HG02885 (cell line): ENCODE data around the gene SFXN3.

Experiments
- ATAC-seq: cut with Tn5 transposase; IDR thresholded peaks from one replicate; pipeline ENCODE4 v1.9.1; 2021; ENCODE audit warnings: mild to moderate bottlenecking; ENCODE audit not compliant: unreplicated experiment, poor library complexity

SFXN3 gene

DNA sequence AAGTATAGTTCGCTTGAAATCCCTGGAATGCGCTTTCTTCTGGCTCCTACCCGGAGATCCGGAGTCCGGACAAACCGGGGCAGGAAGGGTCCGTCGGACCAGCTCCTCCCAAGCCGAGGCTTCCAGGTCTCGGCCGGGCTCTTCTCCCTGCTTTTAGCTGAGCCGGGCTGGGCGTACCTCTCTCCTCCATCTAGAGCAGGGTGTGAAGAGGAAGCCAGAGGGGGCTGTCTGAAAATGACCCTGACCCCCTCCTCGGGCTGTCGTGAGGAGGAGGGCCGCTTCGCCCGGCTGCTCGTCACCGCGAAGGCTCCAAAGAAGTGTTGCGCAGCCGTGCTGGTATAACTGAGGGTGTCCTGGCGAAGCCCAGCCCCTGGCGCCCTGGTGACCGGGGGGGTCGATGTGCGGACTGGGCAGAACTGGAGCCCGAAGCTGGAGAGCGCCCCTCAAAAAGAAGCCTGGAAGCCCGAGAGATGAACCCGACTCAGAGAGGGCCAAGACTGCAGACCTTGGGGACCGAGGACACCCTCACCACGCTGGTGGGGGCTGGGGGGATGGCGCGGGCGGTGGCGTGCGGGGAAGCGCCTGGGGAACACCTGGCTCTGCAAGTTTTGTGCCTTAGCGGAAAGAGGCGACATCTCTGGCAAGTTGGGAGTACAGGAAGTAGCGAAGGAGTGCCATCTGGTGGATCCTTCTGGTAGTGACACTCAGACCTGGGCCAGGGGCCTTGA lies 36.5 kb downstream of the SFXN3 start:
- peak; percentile 56 for ATAC-seq

DNA sequence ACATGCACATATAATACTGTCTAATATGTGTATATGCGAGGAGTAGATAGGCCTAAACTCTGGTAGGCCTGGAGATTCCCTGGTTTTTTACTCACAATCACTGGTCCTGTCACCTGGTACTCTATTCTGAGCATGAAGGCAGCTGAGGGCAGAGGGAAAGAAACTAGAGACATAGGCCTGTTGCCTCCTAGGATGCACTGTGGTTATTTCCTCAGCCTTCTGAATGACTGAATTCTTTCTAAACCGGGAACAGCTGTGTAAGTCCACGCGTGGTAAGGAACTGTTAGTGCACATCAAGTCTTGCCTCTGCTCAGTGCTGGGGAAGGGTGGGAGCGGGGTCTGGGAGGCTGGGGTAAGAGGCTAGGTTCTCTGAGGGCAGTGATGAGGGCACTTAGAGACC lies 38.4 kb downstream of the SFXN3 start:
- ATAC-seq, result no peak

DNA sequence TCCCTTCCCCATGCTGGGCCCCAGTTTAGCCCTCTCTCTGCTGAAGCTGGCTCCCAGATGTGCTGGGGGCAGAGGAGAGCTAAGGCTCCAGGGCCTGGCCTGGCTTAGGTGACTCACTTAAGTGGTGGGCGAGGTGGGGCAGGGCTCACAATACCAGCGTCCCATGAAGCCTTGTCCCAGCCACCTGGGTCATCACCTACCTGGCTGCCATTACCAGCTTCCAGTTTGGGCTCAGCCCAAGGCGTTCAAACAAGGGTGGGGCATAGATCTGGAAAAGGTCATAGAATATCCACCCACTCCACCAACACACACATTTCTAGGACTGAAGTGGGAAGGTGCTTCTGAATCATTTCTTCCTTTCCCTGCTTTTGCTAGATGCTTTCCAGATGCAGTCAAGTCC lies 39.1 kb downstream of the SFXN3 start:
- ATAC-seq, result no peak

DNA sequence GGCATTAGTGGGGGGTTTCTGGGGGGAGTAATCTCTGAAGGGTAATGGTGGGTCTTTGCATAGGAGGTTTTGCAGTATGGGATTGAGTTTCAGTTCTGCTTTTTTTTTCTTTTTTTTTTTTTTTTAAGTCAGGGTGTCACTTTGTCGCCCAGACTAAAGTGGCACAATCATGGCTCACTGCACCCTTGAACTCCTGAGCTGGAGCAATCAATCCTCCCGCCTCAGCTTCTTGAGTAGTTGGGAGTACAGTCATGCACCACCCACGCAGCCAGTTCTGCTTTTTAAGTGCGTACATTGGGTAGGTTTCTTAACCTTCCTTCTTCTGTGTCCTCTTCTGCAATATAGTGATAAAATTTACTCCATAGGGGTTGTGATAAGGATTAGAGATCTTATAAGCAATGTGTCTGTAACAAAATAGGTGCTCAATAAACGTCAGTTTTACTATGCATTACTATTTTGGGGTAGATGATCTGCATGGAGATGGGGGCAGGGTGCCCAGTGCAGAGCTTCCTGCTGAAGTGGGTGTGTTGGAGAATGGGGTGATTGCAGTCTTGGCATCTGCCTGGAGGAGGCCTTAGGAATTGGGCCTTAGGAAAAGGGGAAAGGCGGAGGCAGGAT lies 40.3 kb downstream of the SFXN3 start:
- no peak for ATAC-seq

DNA sequence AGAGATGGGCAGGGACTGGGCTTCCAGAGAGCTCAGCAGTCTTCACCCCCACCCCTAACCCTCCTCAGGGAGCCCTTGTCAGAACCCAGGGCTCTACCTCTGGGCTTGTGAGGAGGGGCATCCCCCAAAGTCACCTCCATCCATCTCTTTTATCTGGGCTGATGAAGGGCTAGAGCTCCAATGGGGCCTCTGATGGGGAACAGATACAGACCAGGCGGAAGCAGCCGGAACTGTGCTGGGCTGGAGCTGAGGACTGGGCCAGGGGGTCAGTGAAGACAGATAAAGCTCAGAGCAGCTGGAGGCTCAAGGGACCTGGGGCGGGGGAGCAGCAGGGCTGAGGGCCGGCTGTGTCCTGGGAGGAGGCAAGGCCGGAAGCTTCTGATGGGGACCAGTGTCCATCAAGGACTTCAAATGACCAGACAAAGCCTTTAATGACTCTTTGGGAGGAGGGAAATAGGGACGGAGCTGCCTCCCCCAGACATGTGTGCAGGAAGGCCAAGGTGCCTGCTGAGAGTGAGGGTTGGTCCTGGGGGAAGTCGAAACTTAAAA lies 40.9 kb downstream of the SFXN3 start:
- no peak for ATAC-seq

DNA sequence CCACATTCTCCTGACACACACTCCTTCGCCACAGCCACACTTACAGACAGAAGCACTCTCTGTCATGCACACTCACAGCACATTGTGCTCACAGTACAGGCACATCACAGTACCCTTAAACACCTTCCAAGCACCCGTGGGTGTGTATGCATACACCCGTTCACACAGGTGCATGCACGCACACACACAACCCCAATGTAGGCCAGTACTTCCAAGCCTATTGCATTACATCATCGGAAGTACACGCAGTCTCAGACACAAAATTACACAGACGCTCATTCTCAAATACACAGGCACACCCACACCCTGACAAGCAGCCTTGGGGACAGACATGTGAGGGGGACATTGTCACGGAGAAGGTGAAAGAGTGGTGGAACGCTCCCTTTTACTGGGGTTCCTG lies 41.9 kb downstream of the SFXN3 start:
- no peak for ATAC-seq

DNA sequence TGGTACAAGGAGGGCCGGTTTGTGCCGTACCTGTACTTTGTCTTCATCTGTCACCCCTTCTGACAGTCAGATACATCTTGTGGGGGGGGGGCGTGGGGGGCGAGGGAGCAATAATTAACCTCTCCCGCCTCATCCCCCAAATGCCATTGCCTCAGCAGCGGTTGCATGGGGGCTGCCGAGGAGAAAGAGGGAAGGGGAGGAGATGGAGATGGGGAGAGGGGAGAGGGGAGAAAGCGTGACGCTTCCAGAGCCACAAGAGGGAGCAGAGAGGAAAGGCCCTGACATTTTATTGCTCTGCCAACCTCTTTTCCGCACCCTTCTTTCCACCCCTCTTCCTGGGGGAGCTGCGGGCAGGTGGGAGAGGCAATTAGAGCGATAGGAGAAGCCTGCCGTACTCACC lies 42.6 kb downstream of the SFXN3 start:
- ATAC-seq, result no peak

DNA sequence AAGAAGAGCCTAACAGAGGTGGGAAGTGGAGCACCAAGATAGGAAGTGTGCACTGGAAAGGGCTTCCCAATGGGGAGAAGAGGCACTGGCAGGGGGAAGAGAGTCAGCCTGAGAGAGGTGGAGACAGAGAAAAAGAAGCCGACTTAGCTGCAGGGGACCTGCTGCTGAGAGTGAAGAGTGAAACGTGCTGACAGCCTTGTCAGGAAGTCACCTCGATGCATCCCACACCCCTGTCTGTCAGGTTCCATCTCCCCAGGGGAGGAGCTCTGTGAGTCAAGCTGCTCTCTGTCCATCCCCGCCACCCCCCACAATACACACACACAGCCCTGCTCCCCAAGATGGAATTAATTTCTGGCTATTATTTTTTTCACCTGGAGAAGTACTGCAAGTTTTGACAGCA lies 44.7 kb downstream of the SFXN3 start:
- ATAC-seq, result no peak

DNA sequence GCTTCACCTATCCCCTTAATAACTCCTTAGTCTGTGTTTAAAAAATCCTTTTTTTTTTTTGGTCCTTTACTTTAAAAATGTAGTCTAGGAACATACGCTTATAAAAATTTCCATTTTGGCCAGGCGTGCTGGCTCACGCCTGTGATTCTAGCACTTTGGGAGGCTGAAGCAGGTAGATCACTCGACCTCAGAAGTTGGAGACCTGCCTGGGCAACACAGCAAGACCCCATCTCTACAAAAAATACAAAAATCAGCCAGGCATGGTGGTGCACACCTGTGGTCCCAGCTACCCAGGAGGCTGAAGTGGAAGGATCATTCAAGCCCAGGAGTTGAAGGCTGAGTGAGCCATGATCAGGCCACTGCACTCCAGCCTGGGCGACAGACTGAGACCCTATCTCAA lies 45.6 kb downstream of the SFXN3 start:
- no peak for ATAC-seq

DNA sequence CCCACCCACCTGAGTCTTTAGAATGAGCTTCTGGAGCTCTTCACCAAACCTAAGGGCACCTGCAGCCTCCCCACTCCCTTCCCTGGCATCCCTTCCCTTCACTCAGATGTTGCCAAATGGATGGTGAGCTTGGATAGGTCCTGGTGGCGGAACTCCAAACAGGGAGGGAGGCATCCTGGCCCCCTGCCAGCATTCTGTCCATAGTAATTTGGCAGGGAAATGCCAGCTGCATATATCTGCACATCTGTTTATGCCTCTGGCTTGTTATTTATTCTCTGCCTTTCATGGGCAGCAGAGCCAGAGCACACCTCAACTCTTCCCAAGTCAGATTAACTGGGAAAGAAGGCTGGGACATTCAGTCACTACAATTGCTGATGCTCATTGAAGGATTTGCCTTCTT lies 48.8 kb downstream of the SFXN3 start:
- ATAC-seq, result no peak

DNA sequence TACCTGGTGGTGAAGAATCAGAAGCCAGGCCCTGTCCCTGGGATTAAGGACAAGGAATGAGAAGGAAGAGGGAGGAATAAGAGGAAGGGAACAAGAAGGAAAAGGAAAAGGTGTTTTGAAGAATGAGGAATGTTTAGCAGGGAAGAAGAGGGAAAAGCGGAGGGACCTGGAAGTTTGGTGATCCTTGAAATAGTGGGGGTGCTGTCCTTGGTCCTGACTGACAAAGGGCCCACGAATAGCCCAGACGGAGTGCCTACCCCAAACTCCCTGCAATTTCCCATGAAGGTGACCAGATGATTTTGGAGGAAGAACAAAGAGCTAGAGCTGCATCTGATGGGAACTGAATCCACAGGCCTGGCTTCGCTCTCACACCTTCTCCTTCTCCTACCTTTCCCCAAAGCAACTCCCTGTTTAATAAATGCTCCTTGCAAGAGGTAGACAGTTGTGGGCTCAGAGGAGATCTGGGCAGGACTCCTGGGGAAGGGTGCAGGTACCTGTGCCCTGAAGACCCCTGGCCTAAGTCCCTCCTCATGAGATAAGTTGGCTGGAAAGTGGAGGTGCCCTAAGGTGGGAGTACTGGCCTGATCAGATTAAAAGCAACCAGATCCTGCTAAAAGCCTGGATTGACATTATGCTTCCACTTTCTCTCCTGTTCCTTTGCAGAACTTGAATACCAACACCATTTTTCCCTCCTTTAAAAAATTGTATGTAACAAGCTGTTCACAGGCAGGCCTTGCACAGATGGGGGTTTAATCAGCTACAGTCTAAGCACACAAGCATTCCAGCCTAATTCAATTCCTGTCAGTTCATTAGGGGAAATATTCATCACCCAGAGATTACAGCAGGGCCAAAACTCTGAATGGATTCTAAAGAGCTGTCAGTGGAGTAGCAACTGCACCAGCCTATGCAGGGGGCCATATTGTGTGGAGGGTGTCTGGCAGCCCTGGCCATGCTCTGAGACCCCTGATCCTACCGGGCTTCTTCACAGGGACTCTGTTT lies 50.2 kb downstream of the SFXN3 start:
- no peak for ATAC-seq

DNA sequence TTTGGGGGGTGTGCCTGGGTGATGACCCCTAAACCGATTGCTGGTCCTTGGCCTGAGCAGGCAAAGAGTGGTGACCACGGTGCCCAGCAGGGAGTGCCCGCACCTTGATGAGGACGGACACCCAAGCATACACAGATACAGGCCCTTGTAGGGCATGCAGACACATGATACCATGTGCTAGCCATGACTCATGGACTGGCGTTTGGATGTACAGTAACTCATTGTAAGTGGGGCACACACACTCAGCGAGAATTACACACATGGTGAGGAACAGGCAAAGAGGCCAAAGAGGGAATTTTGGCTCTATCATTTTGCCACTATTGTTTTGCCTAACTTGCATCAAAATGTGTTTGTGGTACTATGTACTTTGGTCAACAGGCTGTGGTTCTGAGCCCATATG lies 54.8 kb downstream of the SFXN3 start:
- ATAC-seq, result no peak

DNA sequence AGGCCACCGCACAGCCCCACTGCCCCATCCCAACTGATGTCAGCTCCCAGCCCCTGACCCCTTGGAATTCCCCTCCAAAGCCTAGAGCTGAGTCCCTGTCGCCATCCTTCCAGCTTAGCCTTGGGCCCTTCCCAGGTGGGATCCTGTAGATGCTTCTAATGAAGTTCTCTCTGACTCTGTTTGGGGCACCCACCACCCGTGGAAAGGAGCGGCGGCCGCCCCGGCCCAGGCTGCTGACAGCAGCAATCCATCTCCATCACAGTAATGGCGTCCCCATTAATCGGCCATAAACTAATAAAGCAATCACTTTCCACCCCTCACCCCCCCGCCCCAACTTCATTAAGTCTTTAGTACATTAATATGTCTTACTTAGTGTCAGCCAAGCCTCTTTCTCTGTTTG lies 56.3 kb downstream of the SFXN3 start:
- no peak for ATAC-seq

DNA sequence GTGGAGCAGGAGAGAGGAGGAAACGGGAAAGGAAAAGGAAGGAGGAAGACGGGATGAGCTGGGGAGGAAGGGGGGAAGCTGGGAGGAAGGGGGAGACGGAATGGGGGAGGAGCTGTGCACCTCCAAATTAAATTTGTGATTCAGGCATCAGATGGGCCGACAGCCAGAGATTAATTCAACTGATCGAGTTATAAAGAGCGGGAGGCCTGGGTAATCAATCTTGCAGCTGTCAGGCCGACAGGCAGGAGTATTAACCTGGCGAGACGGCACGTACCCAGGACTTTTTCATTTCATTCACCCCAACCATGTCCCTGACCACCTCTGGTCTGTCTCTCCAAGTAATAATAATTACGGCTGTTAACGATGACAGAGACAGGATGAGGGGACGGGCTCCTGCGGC lies 56.9 kb downstream of the SFXN3 start:
- no peak for ATAC-seq

DNA sequence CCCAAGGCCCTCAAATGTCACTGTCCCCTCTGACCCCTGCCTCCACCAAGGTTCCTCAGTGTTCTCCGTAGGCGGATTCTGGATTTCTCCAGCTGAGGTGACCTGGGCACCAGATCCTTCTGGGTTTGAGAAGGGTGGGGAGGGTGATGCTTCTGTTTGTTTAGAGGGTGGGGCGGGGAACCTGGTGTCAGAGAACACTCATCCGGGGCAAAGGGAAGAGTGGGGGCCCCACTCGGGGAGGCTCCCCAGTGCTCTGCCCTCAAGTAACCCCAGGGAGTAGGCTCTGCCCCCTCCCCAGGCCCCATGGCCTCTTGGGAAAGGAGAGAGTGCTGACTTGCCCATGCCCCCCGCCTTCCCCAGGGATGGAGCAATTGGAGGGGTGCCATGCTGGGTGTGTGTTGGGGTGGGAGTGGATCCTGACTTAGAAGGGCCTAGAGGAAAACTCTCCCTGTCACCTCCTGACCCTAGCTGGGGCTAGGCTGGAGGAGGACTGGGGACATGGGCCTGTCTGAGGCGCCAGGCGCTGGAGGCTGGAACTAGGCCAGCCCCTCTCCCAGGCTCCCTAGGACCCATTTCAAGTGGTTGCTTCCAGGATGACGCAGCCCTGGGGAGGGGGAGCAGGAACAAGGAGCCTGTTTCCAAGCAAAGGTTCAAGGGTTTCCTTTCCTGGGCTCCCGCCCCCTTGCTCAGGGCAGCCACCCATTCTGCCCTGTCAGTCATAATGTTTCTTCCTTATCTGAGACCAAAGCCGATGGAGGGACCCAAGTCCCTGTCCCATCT lies 58.7 kb downstream of the SFXN3 start:
- ATAC-seq, result no peak

DNA sequence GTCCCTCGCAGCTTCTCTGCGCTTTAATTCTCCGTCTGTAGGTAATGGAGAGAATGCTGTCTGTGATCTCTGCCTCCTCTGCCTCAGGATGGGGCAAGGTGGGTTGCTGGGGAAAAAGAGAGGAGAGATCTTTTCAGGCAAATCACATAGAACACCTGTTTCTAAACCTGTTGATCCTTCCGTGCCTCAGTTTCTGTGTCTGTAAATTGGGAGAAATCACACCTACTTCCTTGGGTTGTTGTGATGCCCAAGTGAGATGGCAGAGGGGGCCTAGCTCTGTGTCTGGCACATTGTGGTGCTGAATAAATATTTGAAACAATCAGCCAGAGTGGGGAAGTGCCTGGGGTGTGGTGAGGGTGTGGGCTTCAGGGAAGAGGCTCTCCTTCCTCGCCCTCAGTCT lies 59.6 kb downstream of the SFXN3 start:
- no peak for ATAC-seq
